ENCODE results near the gene GNB4. TPM values are rescaled to one million over a fixed set of nuclear protein-coding genes. Genes with fewer than 3 reads are reported as not detected.

GNB4 gene
- polyA plus RNA-seq, 4 donors, result 0.67 to 9.7 (median 4.5) TPM

DNA sequence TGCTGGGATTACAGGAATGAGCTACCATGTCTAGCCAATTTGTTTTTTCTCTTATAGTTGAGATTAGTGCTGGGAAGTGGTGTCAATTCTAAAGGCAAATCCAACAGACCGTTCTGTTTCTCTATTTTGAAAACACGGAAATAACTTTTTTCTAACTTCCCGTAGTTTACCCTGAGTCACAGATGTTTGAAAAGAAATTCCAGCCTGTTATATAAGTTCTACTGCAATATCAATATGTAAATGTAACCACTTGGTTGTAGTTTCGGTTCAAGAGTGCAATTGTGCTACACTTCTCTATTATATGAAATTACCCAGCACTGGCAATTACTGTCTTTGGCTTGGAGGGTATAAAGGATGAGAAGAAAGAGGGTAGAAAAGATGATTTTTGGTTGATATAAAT is 22.3 kb upstream of the GNB4 start:
- H3K27ac ChIP-seq (ENCODE audit: low read depth in 1 of 3, low read length in 2 of 3), result peak overlapping the region in 1 of 3 donors; percentile 31
- no peaks in the 10 kb centered on the region for H3K27me3 ChIP-seq (ENCODE audit: control insufficient read depth in 3 of 3, insufficient read depth in 3 of 3, low read length in 3 of 3)
- DNase-seq (no peak), FAIRE-seq (no peak)
- WGBS, 3 donors, result 62 to 78% (median 77%) methylated on average over 4 of the region's 4 CpGs
- no peaks in the 10 kb centered on the region for H3K9me3 ChIP-seq (ENCODE audit: control insufficient read depth in 2 of 2, insufficient read depth in 1 of 2, low read depth in 1 of 2, low read length in 1 of 2)
- no peak overlapping the region for H3K4me3 ChIP-seq (ENCODE audit: low read depth in 1 of 3, low read length in 3 of 3)
- H3K36me3 ChIP-seq (ENCODE audit: control insufficient read depth in 3 of 3, insufficient read depth in 2 of 3, low read depth in 1 of 3, low read length in 3 of 3), result no peaks in the 10 kb centered on the region
- H3K4me1 ChIP-seq (ENCODE audit: control insufficient read depth in 3 of 3, insufficient read depth in 2 of 3, low read depth in 1 of 3, low read length in 2 of 3), result no peaks in the 10 kb centered on the region

DNA sequence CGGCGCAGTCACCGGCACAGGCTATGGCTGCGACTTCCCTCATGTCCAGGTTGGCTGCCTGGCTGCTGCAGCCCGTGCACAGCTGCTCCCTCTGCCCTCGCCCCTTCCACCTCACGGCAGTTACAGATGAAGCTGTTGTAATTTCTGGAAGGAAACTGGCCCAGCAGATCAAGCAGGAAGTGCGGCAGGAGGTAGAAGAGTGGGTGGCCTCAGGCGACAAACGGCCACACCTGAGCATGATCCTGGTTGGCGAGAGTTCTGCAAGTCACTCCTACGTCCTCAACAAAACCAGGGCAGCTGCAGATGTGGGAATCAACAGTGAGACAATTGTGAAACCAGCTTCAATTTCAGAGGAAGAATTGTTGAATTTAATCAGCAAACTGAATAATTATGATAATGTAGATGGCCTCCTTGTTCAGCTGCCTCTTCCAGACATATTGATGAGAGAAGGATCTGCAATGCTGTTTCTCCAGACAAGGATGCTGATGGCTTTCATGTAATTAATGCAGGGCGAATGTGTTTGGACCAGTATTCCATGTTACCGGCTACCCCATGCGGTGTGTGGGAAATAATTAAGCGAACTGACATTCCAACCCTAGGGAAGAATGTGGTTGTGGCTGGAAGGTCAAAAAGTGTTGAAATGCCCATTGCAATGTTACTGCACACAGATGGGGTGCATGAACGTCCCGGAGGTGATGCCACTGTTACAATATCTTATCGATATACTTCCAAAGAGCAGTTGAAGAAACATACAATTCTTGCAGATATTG is 13.2 kb upstream of the GNB4 start:
- Histone ChIP-seq H3K4me1 (ENCODE audit: control insufficient read depth in 3 of 3, insufficient read depth in 2 of 3, low read depth in 1 of 3, low read length in 2 of 3) (peaks cover 0 to 3% (median 0%) of the 10 kb centered on the region in 3 donors), H3K27me3 (ENCODE audit: control insufficient read depth in 3 of 3, insufficient read depth in 3 of 3, low read length in 3 of 3) (no peaks in the 10 kb centered on the region), H3K4me3 (ENCODE audit: low read depth in 1 of 3, low read length in 3 of 3) (no peak overlapping the region), H3K36me3 (ENCODE audit: control insufficient read depth in 3 of 3, insufficient read depth in 2 of 3, low read depth in 1 of 3, low read length in 3 of 3) (no peaks in the 10 kb centered on the region), H3K27ac (ENCODE audit: low read depth in 1 of 3, low read length in 2 of 3) (no peak overlapping the region), H3K9me3 (ENCODE audit: control insufficient read depth in 2 of 2, insufficient read depth in 1 of 2, low read depth in 1 of 2, low read length in 1 of 2) (no peaks in the 10 kb centered on the region)
- WGBS, 3 donors, result 57 to 72% (median 67%) methylated on average over 19 of the region's 19 CpGs
- no peak for DNase-seq
- FAIRE-seq, result no peak

DNA sequence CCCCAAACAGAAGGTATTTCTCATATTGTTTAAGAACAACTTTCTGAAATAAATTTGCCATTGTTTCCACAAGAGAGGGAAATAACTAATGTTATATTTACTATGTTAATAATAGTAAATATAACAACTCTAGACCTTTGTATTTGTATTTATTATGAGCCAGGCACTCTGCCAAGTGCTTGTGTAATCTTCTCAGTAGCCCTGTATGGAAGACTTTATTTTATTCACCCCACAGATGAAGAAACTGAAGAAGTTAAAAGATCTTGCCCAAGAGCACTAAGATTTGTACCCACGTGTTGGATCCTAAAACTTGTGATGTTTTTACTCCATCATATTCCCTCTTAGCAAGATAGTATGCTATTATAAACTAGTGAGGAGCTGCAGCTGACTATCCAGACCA is 12.0 kb upstream of the GNB4 start:
- Histone ChIP-seq H3K4me1 (ENCODE audit: control insufficient read depth in 3 of 3, insufficient read depth in 2 of 3, low read depth in 1 of 3, low read length in 2 of 3) (peaks cover 0 to 3% (median 0%) of the 10 kb centered on the region in 3 donors), H3K27ac (ENCODE audit: low read depth in 1 of 3, low read length in 2 of 3) (no peak overlapping the region), H3K4me3 (ENCODE audit: low read depth in 1 of 3, low read length in 3 of 3) (no peak overlapping the region), H3K9me3 (ENCODE audit: control insufficient read depth in 2 of 2, insufficient read depth in 1 of 2, low read depth in 1 of 2, low read length in 1 of 2) (no peaks in the 10 kb centered on the region), H3K27me3 (ENCODE audit: control insufficient read depth in 3 of 3, insufficient read depth in 3 of 3, low read length in 3 of 3) (no peaks in the 10 kb centered on the region), H3K36me3 (ENCODE audit: control insufficient read depth in 3 of 3, insufficient read depth in 2 of 3, low read depth in 1 of 3, low read length in 3 of 3) (no peaks in the 10 kb centered on the region)
- WGBS, 3 donors, result 19 to 46% (median 27%) methylated on average over 1 of the region's 1 CpG
- FAIRE-seq (no peak), DNase-seq (no peak)

DNA sequence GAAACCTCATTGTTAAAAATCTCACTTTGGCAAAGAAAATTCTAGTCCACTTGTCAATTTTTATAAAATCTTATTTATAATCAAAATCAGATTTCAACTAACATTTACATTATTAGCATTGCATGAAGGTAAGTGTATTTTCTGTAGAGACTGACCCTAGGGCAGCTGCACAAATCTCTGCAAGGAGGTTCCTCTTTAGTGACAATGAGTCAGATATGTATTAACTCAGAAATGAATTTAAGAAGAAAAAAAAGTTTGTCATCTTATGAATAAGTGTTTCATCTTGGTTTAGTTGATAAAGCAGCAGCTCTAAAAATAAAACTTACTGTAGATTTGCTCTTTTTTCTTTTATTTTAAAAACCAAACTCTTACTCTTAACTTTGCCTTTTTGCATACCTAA is 9.0 kb upstream of the GNB4 start:
- peaks cover 0 to 3% (median 0%) of the 10 kb centered on the region in 3 donors for H3K4me1 ChIP-seq (ENCODE audit: control insufficient read depth in 3 of 3, insufficient read depth in 2 of 3, low read depth in 1 of 3, low read length in 2 of 3)
- no peak overlapping the region for H3K27ac ChIP-seq (ENCODE audit: low read depth in 1 of 3, low read length in 2 of 3)
- H3K27me3 ChIP-seq (ENCODE audit: control insufficient read depth in 3 of 3, insufficient read depth in 3 of 3, low read length in 3 of 3), result no peaks in the 10 kb centered on the region
- H3K4me3 ChIP-seq (ENCODE audit: low read depth in 1 of 3, low read length in 3 of 3), result no peak overlapping the region
- FAIRE-seq, result no peak
- no peak for DNase-seq
- H3K9me3 ChIP-seq (ENCODE audit: control insufficient read depth in 2 of 2, insufficient read depth in 1 of 2, low read depth in 1 of 2, low read length in 1 of 2), result no peaks in the 10 kb centered on the region
- H3K36me3 ChIP-seq (ENCODE audit: control insufficient read depth in 3 of 3, insufficient read depth in 2 of 3, low read depth in 1 of 3, low read length in 3 of 3), result no peaks in the 10 kb centered on the region

DNA sequence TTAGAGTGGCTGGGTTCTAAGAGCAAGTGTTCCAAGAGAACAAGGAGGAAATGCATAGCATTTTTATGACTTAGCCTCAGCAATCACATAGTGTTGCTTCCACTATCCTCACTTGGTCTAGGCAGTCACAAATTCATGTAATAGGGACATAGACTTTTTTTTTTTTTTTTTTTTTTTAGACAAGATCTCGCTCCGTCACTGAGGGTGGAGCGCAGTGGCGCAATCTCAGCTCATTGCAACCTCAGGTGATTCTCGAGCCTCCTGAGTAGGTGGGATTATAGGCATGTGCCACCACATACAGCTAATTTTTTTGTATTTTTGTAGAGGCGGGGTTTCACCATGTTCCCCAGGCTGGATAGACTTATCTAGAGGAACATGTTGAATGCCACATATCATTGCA is 4.7 kb upstream of the GNB4 start:
- peaks cover 0 to 16% (median 0%) of the 10 kb centered on the region in 3 donors for H3K27me3 ChIP-seq (ENCODE audit: control insufficient read depth in 3 of 3, insufficient read depth in 3 of 3, low read length in 3 of 3)
- no peaks in the 10 kb centered on the region for H3K9me3 ChIP-seq (ENCODE audit: control insufficient read depth in 2 of 2, insufficient read depth in 1 of 2, low read depth in 1 of 2, low read length in 1 of 2)
- no peak overlapping the region for H3K27ac ChIP-seq (ENCODE audit: low read depth in 1 of 3, low read length in 2 of 3)
- no peak for FAIRE-seq
- no peak overlapping the region for H3K4me3 ChIP-seq (ENCODE audit: low read depth in 1 of 3, low read length in 3 of 3)
- no peak for DNase-seq
- H3K4me1 ChIP-seq (ENCODE audit: control insufficient read depth in 3 of 3, insufficient read depth in 2 of 3, low read depth in 1 of 3, low read length in 2 of 3), result peaks cover 0 to 5% (median 0%) of the 10 kb centered on the region in 3 donors
- whole genome bisulfite sequencing, 3 donors, result 87 to 93% (median 90%) methylated on average over 6 of the region's 6 CpGs
- no peaks in the 10 kb centered on the region for H3K36me3 ChIP-seq (ENCODE audit: control insufficient read depth in 3 of 3, insufficient read depth in 2 of 3, low read depth in 1 of 3, low read length in 3 of 3)

DNA sequence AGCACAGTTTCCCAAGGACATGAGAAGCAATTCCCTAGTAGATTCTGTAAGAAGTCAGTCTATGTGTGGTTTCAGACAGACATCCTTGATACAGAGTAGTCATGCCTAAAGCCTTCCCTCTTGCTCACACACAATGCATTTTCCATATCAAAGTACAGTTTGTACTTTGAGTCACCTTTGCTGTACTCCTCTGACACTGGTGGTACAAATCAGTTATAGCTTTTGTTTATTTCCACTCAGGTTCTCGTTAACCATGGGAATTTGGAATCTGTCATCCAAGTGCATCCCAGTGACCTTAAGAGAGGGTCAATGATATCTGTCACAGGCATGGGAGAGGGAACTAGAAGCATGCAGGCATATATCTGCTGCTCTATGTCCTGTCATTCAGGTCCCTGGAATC is 3.6 kb upstream of the GNB4 start:
- WGBS, 3 donors, result 17 to 42% (median 29%) methylated on average over 1 of the region's 1 CpG
- H3K27me3 ChIP-seq (ENCODE audit: control insufficient read depth in 3 of 3, insufficient read depth in 3 of 3, low read length in 3 of 3), result peaks cover 0 to 24% (median 0%) of the 10 kb centered on the region in 3 donors
- no peak overlapping the region for H3K4me3 ChIP-seq (ENCODE audit: low read depth in 1 of 3, low read length in 3 of 3)
- H3K27ac ChIP-seq (ENCODE audit: low read depth in 1 of 3, low read length in 2 of 3), result no peak overlapping the region
- no peaks in the 10 kb centered on the region for H3K9me3 ChIP-seq (ENCODE audit: control insufficient read depth in 2 of 2, insufficient read depth in 1 of 2, low read depth in 1 of 2, low read length in 1 of 2)
- DNase-seq, result no peak
- peaks cover 0 to 8% (median 0%) of the 10 kb centered on the region in 3 donors for H3K4me1 ChIP-seq (ENCODE audit: control insufficient read depth in 3 of 3, insufficient read depth in 2 of 3, low read depth in 1 of 3, low read length in 2 of 3)
- H3K36me3 ChIP-seq (ENCODE audit: control insufficient read depth in 3 of 3, insufficient read depth in 2 of 3, low read depth in 1 of 3, low read length in 3 of 3), result no peaks in the 10 kb centered on the region
- no peak for FAIRE-seq

DNA sequence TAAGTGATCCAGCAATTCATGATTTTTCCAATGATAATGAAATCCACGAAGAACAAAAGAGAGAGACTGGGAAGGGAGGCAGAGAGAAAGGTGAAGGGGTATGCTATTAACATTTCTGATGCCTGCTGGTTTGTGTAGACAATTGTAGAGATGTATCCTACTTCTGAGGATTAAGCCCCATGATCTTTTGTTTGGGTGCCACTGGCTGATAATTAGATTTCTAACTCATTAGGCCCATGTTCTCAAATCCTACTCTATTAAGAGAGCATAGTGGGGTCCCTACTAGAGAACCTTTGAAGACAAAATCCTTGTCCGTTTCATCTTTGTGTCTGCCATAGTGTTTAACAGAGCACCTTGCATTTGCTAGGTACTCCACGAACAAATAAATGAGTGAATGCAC is 2.7 kb upstream of the GNB4 start:
- 60 to 76% (median 65%) methylated on average over 3 of the region's 3 CpGs for WGBS, 3 donors
- FAIRE-seq, result no peak
- H3K27me3 ChIP-seq (ENCODE audit: control insufficient read depth in 3 of 3, insufficient read depth in 3 of 3, low read length in 3 of 3), result peaks cover 0 to 31% (median 0%) of the 10 kb centered on the region in 3 donors

DNA sequence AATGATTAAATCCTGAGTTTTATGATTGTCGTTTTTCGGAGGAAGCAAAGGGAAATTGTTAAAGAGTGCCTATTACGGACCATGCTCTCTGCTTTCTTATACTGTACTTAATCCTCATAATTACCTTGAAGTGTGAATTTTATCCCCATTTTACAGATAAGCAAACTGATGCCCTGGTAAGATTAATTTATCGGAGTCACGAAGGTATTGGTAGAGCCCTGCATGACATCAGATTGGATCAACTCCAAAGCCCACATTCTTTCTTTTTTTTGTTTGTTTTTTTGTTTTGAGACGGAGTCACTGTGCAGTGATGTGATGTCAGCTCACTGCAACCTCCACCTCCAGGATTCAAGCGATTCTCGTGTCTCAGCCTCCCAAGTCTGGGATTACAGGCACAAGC is 1.6 kb upstream of the GNB4 start:
- Histone ChIP-seq H3K36me3 (ENCODE audit: control insufficient read depth in 3 of 3, insufficient read depth in 2 of 3, low read depth in 1 of 3, low read length in 3 of 3) (no peaks in the 10 kb centered on the region), H3K9me3 (ENCODE audit: control insufficient read depth in 2 of 2, insufficient read depth in 1 of 2, low read depth in 1 of 2, low read length in 1 of 2) (no peaks in the 10 kb centered on the region), H3K27ac (ENCODE audit: low read depth in 1 of 3, low read length in 2 of 3) (peak overlapping the region in 1 of 3 donors; percentile 92), H3K4me3 (ENCODE audit: low read depth in 1 of 3, low read length in 3 of 3) (no peak overlapping the region), H3K4me1 (ENCODE audit: control insufficient read depth in 3 of 3, insufficient read depth in 2 of 3, low read depth in 1 of 3, low read length in 2 of 3) (peaks cover 0 to 14% (median 3%) of the 10 kb centered on the region in 3 donors), H3K27me3 (ENCODE audit: control insufficient read depth in 3 of 3, insufficient read depth in 3 of 3, low read length in 3 of 3) (peaks cover 0 to 35% (median 0%) of the 10 kb centered on the region in 3 donors)
- FAIRE-seq, result no peak
- 61 to 84% (median 72%) methylated on average over 8 of the region's 8 CpGs for WGBS, 3 donors
- no peak for DNase-seq

More for the DNA sequence above, 2.7 kb upstream of the GNB4 start:
- Histone ChIP-seq H3K4me1 (ENCODE audit: control insufficient read depth in 3 of 3, insufficient read depth in 2 of 3, low read depth in 1 of 3, low read length in 2 of 3) (peaks cover 0 to 13% (median 3%) of the 10 kb centered on the region in 3 donors), H3K36me3 (ENCODE audit: control insufficient read depth in 3 of 3, insufficient read depth in 2 of 3, low read depth in 1 of 3, low read length in 3 of 3) (no peaks in the 10 kb centered on the region), H3K4me3 (ENCODE audit: low read depth in 1 of 3, low read length in 3 of 3) (no peak overlapping the region), H3K27ac (ENCODE audit: low read depth in 1 of 3, low read length in 2 of 3) (no peak overlapping the region), H3K9me3 (ENCODE audit: control insufficient read depth in 2 of 2, insufficient read depth in 1 of 2, low read depth in 1 of 2, low read length in 1 of 2) (no peaks in the 10 kb centered on the region)
- DNase-seq, result no peak

All from small intestine (tissue), 7 donors.